ENCODE data around the gene OR5W2.
"Not testable (repeated sequence)": the region's sequence is repeated elsewhere in the genome, so short reads cannot be mapped to it uniquely, and the experiment has no call there.

The OR5W2 gene

GRCh38 chr11:55914482-55914881, at the start of gene OR5W2:
OR5W2 (minus strand) TSS chr11:55914582; CDS start chr11:55914582, 0 bp downstream.
- no peak for DNase-seq

GRCh38 chr11:55956521-55956920, 42.1 kb upstream of the OR5W2 start:
- DNase-seq, result no peak

GRCh38 chr11:55949330-55949729, 34.9 kb upstream of the OR5W2 start:
- DNase-seq, result peak; percentile 0

DNA sequence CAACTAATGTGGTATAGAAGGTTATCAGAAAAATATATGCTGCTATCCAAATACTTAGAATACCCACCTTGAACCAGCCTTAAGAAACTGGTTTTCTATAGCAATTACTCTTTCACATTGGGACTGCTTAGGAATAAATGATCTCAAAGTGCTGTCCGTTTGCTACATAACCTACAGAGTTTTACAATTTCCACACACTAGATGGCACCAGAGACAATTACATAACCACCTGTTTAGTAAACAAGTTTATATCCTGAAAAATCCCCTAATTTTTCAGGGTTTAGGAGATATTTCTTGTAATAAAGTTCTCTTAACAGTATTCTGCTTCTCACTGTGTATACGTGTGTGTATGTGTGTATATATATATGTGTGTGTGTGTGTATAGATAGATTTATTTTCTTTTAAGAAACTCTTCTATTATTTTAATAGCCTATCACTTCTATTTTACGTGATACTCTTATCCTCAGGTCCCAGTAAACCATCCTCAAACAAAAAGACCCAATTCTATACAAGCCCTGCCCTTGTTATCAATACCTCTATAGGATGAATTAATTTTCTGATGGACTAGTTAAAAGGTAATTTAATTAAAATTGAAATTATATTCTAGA, 28.5 kb upstream of the OR5W2 start:
- DNase-seq, result peak; percentile 47

GRCh38 chr11:55936300-55936699, 21.9 kb upstream of the OR5W2 start, which contains the start of gene OR5I1:
OR5I1 (minus strand) TSS chr11:55936400; CDS start chr11:55936400, 0 bp downstream.
- DNase-seq, result no peak

DNA sequence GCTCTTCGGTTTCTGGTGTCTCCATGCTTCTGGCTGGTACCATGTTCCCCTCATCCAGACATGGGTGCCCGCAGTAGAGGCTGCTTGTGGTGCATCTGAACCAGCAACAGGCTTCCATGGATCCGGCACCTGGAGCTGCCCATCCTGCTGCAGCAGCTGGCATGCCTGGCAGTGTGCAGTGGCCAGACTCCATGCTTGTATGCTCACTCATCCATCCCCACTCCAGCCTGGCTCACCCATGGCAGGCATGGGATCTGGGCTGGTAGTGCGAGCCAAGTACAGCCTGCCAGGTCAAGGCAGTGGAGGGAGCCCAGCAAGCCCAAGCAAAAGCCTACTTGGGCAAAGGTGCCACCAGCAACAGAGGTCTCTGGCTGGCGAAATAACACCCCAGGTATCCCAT, 6.2 kb upstream of the OR5W2 start:
- DNase-seq, result no peak

DNA sequence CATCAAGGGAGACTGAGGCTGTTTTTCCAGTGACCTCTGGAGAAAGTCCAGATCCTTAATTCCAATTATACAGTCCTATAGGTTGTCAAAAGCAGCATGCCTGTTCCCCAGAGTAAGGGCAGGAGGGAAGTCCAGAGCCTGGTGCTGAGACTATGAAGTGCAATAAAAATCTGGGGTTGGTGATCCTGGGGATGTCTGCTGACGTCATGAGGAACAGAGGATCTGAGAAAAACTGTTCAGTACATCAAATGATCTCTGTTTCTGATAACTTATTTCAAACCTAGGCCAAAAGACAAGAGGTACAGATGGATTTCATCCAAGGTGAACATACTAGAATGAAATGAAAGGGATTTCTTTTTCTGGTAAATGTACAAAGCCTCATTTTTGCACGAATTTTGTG, 12.1 kb downstream of the OR5W2 start:
- DNase-seq, result no peak

GRCh38 chr11:55895216-55895615, 19.2 kb downstream of the OR5W2 start:
- no peak for DNase-seq

GRCh38 chr11:55885481-55885880, 28.9 kb downstream of the OR5W2 start:
- not testable (repeated sequence) for DNase-seq

- not testable (repeated sequence) for DNase-seq
Measured at GRCh38 chr11:55884995-55885394, 29.4 kb downstream of the OR5W2 start.

GRCh38 chr11:55882997-55883396, 31.4 kb downstream of the OR5W2 start, which contains the start of gene TRIM51:
TRIM51 (plus strand) TSS chr11:55883297; CDS start chr11:55885429, 2,132 bp downstream.
- not testable (repeated sequence) for DNase-seq

DNA sequence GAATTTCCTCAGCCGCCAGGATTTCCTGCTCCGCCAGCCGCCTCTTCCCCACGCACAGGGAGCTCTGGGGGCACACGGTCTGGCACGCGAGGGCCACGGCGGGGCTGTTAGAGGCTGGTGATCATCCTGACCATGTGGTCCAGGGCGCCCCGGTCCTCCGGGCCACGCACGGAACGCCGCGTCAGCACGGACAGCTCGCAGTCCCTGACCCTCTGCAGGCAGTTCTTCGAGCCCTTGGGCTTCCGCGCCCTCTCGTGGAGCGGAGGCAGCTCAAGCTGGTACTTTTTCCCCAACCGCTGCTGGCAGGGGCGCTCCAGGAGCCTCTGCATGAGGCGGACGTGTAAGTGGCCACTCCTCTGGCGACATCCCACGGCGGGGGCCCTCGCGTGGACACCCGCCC, 41.2 kb downstream of the OR5W2 start:
- not testable (repeated sequence) for DNase-seq

- not testable (repeated sequence) for DNase-seq
Measured at GRCh38 chr11:55872731-55873130, 41.7 kb downstream of the OR5W2 start.

DNA sequence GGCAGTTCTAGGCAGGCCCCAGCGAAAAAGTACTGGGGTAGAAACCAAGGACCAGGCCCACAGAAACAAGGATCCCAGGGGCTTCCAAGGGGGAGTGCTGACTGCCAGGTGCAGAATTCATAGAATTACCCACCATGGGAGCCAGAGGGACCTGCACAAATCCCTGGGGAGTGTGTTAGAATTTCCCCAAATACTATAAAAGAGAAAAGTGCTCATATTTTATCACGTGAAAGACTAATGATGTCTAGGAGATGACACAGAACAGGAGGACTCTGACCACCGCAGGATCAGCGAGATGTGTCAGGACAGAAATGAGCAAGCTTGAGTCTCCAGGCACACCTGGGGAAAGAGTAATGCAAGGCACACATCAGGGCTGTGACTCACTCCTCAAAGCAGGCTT, 47.0 kb downstream of the OR5W2 start:
- not testable (repeated sequence) for DNase-seq

Measured in DMS153 (cell line).